ENCODE results near the gene POLR1G.

- no peak for TF ChIP-seq CTCF (conservative IDR thresholded peaks at IDR 0.05; ENCODE audit: low read length)
- TF ChIP-seq EZH2phosphoT487 (IDR thresholded peaks at IDR 0.05; ENCODE audit: borderline replicate concordance), result no peak
Measured at GRCh38 chr19:45455707-45456499, 49.5 kb downstream of the POLR1G start.

Data from Loucy (cell line).